A549 (cell line): Measurements from ENCODE around the gene NRDE2. TPM values are rescaled to one million over a fixed set of nuclear protein-coding genes. Genes with fewer than 3 reads are reported as not detected.

Experiments used
- ATAC-seq, 2 experiments: fragments of 200-7000 bp in 1 of 2; fragments of >200 bp in 1 of 2; cut with Nextera tagmentation in 1 of 2; cut with Tn5 transposase in 1 of 2; 3 replicates each; pipeline versions ENCODE4 v1.8.0 to v1.9.1; 2018 to 2020; ENCODE audit warnings: mild to moderate bottlenecking in 1 of 2, moderate library complexity in 1 of 2
- CTCF ChIA-PET: fragments of 300-600 bp; sonication (Branson Sonifier 250); formaldehyde crosslinking; extraction: SDS; loops from one replicate; lab custom pipeline; 2021; ENCODE audit warnings: antibody characterized with exemption, inconsistent platforms; lab: Yijun Ruan, JAX
- POLR2A ChIA-PET: fragments of 350-600 bp; formaldehyde crosslinking; extraction: SDS; loops from one replicate; lab custom pipeline; 2021; ENCODE audit warnings: antibody characterized with exemption, inconsistent platforms; lab: Yijun Ruan, JAX
- DNase-seq, 2 experiments: peaks; one replicate each; pipeline versions ENCODE4 v3.0.0 to v3.0.0-alpha.2; 2011 to 2016; ENCODE audit warnings: low read depth in 1 of 2, low spot score in 1 of 2
- FAIRE-seq: peaks from 2 replicates; lab custom pipeline; 2011; peaks lifted over from hg19 to GRCh38; lab: Jason Lieb, UNC
- H3K27ac ChIP-seq, 2 experiments: fragments of >200 bp; sonication (Bioruptor Twin); formaldehyde crosslinking; 3 replicates each; pipeline ENCODE4 v1.5.1; 2016 to 2017
- H3K4me1 ChIP-seq: fragments of >200 bp; sonication (Bioruptor Twin); formaldehyde crosslinking; 3 replicates; pipeline ENCODE4 v1.6.1; 2016
- H3K4me2 ChIP-seq: fragments of >200 bp; sonication (Bioruptor Twin); formaldehyde crosslinking; 3 replicates; pipeline ENCODE4 v1.6.1; 2016
- H3K4me3 ChIP-seq: fragments of >200 bp; sonication (Bioruptor Twin); formaldehyde crosslinking; 3 replicates; pipeline ENCODE4 v1.5.1; 2016
- H3K9me3 ChIP-seq: fragments of >200 bp; sonication (Bioruptor Twin); formaldehyde crosslinking; 3 replicates; pipeline ENCODE4 v1.6.1; 2016
- BCL3 ChIP-seq: fragments of >200 bp; sonication (Bioruptor Twin); formaldehyde crosslinking; IDR thresholded peaks from 3 replicates; pipeline ENCODE4 v1.6.1; 2016
- EP300 ChIP-seq, 2 experiments: fragments of >200 bp; sonication (Bioruptor Twin); formaldehyde crosslinking; IDR thresholded peaks; 2 replicates in 1 of 2; 3 replicates in 1 of 2; pipeline ENCODE4 v1.6.1; 2016 to 2017
- HEYL ChIP-seq: fragments of 250-450 bp; sonication (Bioruptor Pico); IDR thresholded peaks from 2 replicates; pipeline ENCODE4 v1.8.0; 2021; ENCODE audit warnings: mild to moderate bottlenecking, moderate library complexity
- HOXA7 ChIP-seq: fragments of 250-450 bp; sonication (Bioruptor Pico); IDR thresholded peaks from 2 replicates; pipeline ENCODE4 v1.5.0; 2020; ENCODE audit warnings: mild to moderate bottlenecking, moderate library complexity
- NPAS2 ChIP-seq: fragments of 250-450 bp; sonication (Bioruptor Pico); IDR thresholded peaks from 2 replicates; pipeline ENCODE4 v1.8.0; 2022; ENCODE audit warnings: mild to moderate bottlenecking, moderate library complexity, borderline replicate concordance
- RFX5 ChIP-seq: fragments of 450-650 bp; IDR thresholded peaks from 2 replicates; pipeline ENCODE4 v1.7.1; 2014; ENCODE audit warnings: antibody characterized with exemption, mild to moderate bottlenecking, moderate library complexity
- USF2 ChIP-seq: fragments of 450-650 bp; IDR thresholded peaks from 2 replicates; pipeline ENCODE4 v1.6.1; 2014; ENCODE audit warnings: antibody characterized with exemption
- WGBS: methylation state at CpG from one replicate; pipeline ENCODE4 v1.1.6; 2017; ENCODE audit errors: missing lambda C conversion rate; 5-methylcytosine and 5-hydroxymethylcytosine counted together
- polyA plus RNA-seq, 4 experiments: library from polyadenylated mRNA; depleted of rRNA in 3 of 4; stranded (reverse); fragments of >200 nt; fragmentation: RNase III in 1 of 4; extraction: RNeasy Plus Mini Kit Qiagen cat#74134 plus additional on column Dnase treatment in 1 of 4; gene quantifications; 2 replicates in 3 of 4; 3 replicates in 1 of 4; pipeline ENCODE4 v1.2.3, GENCODE V29; 2011 to 2017
- TF ChIP-seq, protein P1 (sequence below): fragments of 250-450 bp; sonication (Bioruptor Pico); IDR thresholded peaks from 2 replicates; pipeline ENCODE4 v1.5.0; 2020; ENCODE audit warnings: low read depth, mild to moderate bottlenecking, moderate library complexity
- TF ChIP-seq, protein P2 (sequence below): fragments of >200 bp; sonication (Bioruptor Twin); formaldehyde crosslinking; IDR thresholded peaks from 3 replicates; pipeline ENCODE4 v1.5.1; 2016
- TF ChIP-seq, protein P3 (sequence below): fragments of 200-600 bp; sonication (generic); IDR thresholded peaks from 2 replicates; pipeline ENCODE4 v1.6.1; 2016; ENCODE audit warnings: antibody characterized with exemption, mild to moderate bottlenecking, moderate library complexity

The NRDE2 gene
- polyA plus RNA-seq, 2 of the 4 experiments (the other 2 are of a cell fraction): 11.6 to 12.7 TPM

DNA sequence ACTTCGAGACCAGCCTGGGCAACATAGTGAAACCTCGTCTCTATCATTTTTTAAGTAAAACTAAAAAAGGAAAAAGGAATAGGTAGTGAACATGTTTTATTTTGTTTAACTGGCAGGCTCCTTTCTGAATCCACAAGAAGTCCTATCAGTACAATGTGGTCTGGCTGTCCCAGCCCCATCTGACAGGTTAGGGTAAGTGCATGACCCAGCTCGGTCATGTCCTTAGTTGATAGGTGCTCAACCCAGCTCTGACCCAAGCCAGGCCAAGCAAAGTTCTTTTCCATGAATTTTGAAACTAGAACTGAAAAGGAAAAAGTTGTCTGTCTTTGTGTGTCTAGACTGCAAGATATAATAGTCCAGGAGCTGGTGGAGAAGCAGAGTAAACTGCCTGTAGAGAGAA, 4.7 kb upstream of the NRDE2 start:
- ChIA-PET CTCF (no interaction called here), POLR2A (interaction anchor here (1.2 kb wide), 1 partner anchor 46 kb away, joined by 3 read pairs; no protein-coding TSS in a partner anchor)
- no peak overlapping the region for H3K4me2 ChIP-seq
- no peaks in the 10 kb centered on the region for H3K4me1 ChIP-seq
- no peak for ATAC-seq
- no peak for FAIRE-seq
- H3K4me3 ChIP-seq: no peak overlapping the region
- no peak for TF ChIP-seq HOXA7
- TF ChIP-seq RFX5: no peak
- no peak for TF ChIP-seq USF2
- 13% methylated on average over 3 of the region's 3 CpGs for WGBS
- no peak for DNase-seq
- no peaks in the 10 kb centered on the region for H3K9me3 ChIP-seq
- H3K27ac ChIP-seq: no peak overlapping the region

DNA sequence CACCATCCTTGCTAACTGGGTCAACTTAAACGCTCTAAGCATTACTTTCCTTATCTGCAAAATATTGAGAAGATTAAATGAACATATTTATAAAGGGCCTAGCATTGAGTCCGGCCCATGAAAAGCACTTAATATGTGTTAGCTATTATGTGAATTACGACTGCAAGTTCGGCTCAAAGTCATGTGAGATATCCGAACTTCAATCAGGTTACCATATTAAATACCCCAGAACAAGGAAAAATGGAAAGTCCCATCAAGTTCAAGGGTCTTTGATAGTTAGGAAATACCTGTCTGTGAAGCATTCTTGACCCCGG, 487 bp upstream of the NRDE2 start:
- Histone ChIP-seq H3K4me3 (peak overlapping the region; percentile 50), H3K4me2 (peak overlapping the region; percentile 76), H3K27ac (peak overlapping the region; percentile 53 to 73), H3K9me3 (no peaks in the 10 kb centered on the region), H3K4me1 (peaks cover 8% of the 10 kb centered on the region; the same call in 1 of the 3 replicates)
- FAIRE-seq (no peak), ATAC-seq (peak in 1 of 2 experiments; percentile 8; a peak in 2 of 6 replicates), DNase-seq (no peak)
- 0 out of 2 replicates have a peak, but pooled peaks have one; percentile 21 for TF ChIP-seq HOXA7
- no peak for TF ChIP-seq HEYL (CRISPR knock-in tag)
- TF ChIP-seq BCL3: peak; percentile 45; the same call in 1 of the 3 replicates
- POLR2A ChIA-PET: interaction anchor here (1.0 kb wide), 1 partner anchor 65 kb away, joined by 4 read pairs; no protein-coding TSS in a partner anchor
- WGBS: 22% methylated on average over 6 of the region's 6 CpGs
- CTCF ChIA-PET: interaction anchor here (1.3 kb wide), 1 partner anchor 77 kb away, joined by 4 read pairs; no protein-coding TSS in a partner anchor

DNA sequence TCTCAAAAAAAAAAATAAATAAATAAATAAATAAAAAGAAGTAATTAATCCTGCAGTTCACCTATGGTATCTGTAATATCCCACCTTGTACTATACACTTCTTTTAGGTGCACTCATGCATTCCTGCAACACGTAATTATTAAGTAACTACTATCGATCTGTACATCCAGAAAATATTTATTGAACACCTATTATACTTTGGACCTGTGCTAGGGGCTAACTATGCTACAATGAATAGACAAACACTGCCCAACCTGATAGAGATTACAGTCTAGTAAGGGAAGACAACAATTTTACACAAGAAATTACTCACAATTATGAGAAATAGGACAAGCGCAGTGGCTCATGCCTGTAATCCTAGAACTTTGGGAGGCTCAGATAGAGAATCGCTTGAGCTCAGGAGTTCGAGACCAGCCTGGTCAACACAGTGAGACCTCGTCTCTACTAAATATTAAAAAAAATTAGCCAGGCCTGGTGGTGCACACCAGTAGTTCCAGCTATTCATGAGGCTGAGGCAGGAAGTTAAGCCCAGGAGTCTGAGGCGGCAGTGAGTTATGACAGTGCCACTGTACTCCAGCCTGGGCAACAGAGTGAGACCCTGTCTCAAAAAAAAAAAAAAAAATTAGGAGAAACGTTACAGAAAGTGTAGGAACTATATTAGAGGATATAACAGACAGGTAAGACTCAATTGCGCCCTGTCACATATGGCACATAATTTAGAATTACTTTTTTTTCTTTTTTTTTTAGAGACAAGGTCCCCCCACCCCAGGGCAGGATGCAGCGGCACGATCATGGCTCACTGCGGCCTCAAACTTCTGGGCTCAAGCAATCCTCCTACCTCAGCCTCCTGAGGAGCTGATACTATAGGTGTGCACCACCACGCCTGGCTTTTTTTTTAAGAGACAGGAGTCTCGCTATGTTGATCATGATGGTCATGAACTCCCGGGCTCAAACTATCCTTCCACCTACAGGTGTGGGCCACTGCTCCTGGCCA, 1.2 kb downstream of the NRDE2 start:
- no peaks in the 10 kb centered on the region for H3K9me3 ChIP-seq
- peak overlapping the region; percentile 50 for H3K4me3 ChIP-seq
- ChIA-PET POLR2A (interaction anchor here (0.9 to 1.5 kb wide), 2 partner anchors 53 to 67 kb away, joined by 3 read pairs; no protein-coding TSS in a partner anchor), CTCF (interaction anchor here (1.4 to 1.5 kb wide), 2 partner anchors 29 to 367 kb away, joined by 3 to 5 read pairs; no protein-coding TSS in a partner anchor)
- no peak for DNase-seq
- FAIRE-seq: no peak
- peak overlapping the region; percentile 95 for H3K4me2 ChIP-seq
- WGBS: 91% methylated on average over 15 of the region's 15 CpGs
- TF ChIP-seq, protein P1, sequence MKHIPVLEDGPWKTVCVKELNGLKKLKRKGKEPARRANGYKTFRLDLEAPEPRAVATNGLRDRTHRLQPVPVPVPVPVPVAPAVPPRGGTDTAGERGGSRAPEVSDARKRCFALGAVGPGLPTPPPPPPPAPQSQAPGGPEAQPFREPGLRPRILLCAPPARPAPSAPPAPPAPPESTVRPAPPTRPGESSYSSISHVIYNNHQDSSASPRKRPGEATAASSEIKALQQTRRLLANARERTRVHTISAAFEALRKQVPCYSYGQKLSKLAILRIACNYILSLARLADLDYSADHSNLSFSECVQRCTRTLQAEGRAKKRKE: no peak
- TF ChIP-seq EP300 (IDR thresholded peaks at IDR 0.05) (no peak), BCL3 (no peak), NPAS2 (CRISPR knock-in tag) (no peak), HOXA7 (no peak)
- TF ChIP-seq, protein P2, sequence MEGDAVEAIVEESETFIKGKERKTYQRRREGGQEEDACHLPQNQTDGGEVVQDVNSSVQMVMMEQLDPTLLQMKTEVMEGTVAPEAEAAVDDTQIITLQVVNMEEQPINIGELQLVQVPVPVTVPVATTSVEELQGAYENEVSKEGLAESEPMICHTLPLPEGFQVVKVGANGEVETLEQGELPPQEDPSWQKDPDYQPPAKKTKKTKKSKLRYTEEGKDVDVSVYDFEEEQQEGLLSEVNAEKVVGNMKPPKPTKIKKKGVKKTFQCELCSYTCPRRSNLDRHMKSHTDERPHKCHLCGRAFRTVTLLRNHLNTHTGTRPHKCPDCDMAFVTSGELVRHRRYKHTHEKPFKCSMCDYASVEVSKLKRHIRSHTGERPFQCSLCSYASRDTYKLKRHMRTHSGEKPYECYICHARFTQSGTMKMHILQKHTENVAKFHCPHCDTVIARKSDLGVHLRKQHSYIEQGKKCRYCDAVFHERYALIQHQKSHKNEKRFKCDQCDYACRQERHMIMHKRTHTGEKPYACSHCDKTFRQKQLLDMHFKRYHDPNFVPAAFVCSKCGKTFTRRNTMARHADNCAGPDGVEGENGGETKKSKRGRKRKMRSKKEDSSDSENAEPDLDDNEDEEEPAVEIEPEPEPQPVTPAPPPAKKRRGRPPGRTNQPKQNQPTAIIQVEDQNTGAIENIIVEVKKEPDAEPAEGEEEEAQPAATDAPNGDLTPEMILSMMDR: no peak
- TF ChIP-seq, protein P3, sequence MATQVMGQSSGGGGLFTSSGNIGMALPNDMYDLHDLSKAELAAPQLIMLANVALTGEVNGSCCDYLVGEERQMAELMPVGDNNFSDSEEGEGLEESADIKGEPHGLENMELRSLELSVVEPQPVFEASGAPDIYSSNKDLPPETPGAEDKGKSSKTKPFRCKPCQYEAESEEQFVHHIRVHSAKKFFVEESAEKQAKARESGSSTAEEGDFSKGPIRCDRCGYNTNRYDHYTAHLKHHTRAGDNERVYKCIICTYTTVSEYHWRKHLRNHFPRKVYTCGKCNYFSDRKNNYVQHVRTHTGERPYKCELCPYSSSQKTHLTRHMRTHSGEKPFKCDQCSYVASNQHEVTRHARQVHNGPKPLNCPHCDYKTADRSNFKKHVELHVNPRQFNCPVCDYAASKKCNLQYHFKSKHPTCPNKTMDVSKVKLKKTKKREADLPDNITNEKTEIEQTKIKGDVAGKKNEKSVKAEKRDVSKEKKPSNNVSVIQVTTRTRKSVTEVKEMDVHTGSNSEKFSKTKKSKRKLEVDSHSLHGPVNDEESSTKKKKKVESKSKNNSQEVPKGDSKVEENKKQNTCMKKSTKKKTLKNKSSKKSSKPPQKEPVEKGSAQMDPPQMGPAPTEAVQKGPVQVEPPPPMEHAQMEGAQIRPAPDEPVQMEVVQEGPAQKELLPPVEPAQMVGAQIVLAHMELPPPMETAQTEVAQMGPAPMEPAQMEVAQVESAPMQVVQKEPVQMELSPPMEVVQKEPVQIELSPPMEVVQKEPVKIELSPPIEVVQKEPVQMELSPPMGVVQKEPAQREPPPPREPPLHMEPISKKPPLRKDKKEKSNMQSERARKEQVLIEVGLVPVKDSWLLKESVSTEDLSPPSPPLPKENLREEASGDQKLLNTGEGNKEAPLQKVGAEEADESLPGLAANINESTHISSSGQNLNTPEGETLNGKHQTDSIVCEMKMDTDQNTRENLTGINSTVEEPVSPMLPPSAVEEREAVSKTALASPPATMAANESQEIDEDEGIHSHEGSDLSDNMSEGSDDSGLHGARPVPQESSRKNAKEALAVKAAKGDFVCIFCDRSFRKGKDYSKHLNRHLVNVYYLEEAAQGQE: no peak
- no peak for ATAC-seq
- peaks cover 8% of the 10 kb centered on the region; the same call in 1 of the 3 replicates for H3K4me1 ChIP-seq
- H3K27ac ChIP-seq: peak overlapping the region; percentile 91 to 93
